ENCODE data around the gene EHD1.

EHD1 gene

DNA sequence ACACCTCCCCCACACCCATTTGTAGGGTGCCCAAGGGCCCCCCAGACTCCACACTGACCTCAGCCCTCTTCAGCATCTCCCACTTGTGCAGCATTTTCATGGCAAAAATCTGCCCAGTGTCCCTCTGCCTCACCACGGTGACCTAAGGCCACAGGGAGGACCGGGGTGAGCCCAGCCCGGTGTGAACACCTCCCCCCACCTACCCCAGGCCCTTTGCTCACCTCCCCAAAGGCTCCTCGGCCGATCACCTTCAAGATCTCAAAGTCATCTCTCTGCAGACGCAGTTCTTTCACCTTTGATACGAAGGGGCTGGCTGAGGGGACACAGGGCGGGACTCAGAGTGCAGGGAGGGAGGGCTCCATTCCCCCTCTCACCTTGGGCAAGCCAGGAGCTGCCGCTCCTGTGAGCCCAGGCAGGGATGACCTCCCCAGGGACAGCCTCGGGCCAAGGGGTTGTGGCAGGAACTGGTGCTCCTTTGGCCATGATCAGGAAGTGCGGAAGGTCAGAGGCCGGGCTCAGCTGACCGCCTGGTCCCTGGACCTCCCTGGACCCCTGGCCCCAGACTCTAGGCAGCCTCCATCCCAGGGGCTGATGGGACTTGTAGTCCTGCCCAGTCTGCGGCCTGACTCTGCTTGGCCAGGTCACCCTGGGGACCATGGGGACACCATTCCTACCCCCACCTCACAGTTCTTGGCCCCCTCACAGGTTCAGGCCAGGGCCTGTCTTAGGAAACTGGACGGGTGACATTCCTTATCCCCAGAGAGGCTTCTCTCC lies 36.6 kb downstream of the EHD1 start:
- DNase-seq = no peak

- DNase-seq = no peak
These were observed 38.3 kb downstream of the EHD1 start for GRCh38 chr11:64839887-64840782.

DNA sequence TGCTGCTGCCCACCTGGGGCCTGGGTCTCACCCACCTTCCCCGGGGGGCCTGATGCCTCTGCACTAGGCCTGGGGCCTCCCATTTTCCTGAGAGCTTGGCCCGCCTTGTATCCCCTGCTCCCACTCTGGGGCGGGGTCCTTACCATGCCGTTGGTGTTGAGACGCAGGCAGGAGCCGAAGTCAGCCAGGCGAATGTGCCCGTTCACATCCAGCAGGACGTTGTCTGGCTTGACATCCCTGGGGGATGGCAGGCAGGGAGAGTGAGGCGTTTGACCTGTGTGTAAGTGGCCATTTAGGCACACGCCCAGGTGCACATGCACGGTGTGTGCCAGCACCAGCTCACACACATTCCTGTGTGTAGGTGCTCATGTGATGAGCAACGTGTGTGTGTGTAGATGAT lies 39.1 kb downstream of the EHD1 start:
- DNase-seq = no peak

DNA sequence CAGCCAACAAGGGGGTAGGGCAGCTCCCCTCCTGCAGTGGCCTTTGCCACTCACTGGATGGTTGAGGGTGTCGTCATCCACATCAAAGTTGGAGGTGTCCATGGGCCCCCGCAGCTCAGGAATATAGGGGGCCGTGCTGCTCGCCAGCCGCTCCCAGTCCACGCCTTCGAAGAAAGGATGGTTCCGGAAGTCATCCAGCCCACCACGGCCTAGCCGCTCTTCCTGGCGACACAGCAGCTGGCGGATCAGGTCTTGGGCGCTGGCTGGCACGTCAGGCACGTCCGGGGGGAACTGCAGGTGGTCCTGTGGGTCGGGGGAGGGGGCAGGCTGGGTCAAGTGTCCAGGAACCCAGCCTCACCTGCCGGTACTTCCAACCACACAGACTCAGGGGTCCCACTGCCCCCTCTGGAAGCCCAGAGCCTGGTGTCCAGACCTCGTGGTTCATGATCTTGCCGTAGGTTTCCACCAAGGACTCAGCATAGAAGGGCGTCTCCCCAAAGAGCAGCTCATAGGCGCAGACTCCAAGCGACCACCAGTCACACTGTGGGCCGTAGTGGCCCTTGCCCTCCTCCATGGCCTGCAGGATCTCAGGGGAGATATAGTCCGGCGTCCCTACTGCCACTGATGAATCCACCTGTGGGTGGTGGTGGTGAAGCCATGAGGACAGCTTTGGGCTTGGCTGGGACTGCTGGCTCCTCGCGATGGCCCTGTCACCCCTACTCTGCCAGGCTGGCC lies 39.7 kb downstream of the EHD1 start:
- DNase-seq = no peak

DNA sequence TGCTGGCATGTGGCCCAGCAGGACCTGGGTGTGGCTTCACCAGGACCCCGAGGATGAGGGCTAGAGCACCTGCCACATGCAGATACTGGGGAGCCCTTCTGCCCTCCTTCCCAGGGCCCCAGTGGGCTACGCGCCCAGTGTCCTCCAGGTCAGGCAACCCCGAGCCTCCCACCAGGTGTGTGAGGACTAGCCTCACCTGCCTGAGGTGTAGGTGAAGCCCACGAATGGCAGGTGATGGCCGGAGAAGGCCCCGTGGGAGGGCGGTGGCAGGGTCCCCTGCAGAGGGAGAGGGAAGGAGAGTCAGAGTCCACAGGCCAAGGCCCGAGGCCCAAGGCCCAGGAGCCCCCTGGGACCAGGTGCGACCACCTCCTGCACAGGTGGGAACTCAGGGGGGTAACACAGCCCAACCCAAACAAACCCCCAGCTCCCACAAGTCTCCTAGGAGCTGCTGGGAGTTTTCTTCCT lies 40.5 kb downstream of the EHD1 start:
- no peak for DNase-seq

- no peak for DNase-seq
These were observed 41.9 kb downstream of the EHD1 start for GRCh38 chr11:64836448-64837072.

GRCh38 chr11:64835616-64836447 lies 42.6 kb downstream of the EHD1 start:
- DNase-seq = no peak

GRCh38 chr11:64834723-64835615 lies 43.5 kb downstream of the EHD1 start:
- DNase-seq = no peak

GRCh38 chr11:64834031-64834722 lies 44.2 kb downstream of the EHD1 start:
- no peak for DNase-seq

GRCh38 chr11:64833509-64833908 lies 44.9 kb downstream of the EHD1 start:
- no peak for DNase-seq

- DNase-seq = no peak
These were observed 45.3 kb downstream of the EHD1 start for GRCh38 chr11:64833198-64833502.

DNA sequence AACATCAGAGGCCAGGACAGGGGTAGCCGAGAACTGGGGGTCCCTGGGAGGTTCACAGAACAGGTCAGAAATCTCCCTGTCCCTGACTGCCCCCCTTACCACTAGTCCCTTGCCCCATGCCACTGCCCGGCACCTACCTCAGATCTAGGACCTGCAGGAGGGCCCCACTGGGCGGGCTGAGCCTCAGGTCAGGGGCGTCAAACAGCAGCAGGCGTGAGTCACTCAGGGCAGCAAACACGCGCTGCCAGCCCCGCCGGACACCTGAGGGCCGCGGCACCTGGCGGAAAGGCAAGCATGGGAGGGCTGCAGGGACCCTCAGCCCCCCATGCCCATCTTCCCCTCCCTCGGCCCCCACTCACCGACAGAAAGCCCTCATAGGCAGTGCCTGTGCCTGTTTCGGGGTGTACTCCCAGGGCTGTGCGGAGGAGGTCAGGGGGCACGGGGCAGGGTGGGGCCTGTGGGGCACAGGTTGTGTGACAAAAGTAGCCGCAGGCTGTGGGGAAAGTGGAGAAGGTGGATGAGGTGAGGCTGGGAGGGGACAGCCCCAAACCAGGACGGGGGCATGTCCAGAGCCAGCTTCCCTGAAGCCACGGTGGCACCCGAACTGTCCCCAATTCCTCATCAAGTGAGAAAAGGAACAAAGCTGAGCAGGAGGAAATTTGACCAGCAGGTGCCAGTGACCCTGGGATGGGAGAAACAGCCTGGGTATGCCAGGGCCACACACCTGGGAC lies 45.8 kb downstream of the EHD1 start:
- DNase-seq = no peak

- no peak for DNase-seq
These were observed 47.0 kb downstream of the EHD1 start for GRCh38 chr11:64831411-64831891.

DNA sequence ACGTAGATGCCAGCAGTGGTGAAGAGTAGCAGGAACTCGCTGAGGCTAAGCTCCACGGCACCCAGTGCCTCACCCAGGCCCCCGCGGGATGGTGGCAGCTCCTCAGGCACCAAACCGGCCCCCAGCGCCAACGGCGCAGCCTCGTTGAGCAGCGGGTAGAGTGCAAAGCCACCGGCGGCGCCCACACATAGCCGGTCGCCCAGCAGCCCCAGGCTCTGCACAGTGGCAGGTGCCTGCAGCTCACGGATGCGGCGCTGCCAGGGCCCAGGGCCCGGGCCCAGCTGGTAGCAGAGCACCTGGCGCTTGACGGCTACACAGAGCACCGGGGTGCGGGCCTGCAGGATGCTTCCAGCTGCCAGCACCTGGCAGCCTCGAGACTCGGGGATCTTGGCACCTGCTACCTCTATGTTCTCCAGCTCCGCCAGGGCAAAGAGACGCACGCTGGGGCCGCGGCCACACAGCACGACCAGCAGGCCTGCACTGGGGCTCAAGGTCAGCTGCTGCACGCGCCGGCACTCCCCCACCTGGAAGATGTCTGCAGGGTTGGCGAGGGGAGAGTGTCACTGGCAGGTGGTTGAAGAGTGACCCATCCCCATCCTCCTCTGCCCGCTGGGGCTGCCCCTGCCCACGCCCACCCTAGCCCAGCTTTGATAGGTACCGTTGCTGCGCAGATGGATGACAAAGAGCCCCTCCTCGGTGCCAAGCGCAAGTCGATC lies 48.7 kb downstream of the EHD1 start:
- no peak for DNase-seq

DNA sequence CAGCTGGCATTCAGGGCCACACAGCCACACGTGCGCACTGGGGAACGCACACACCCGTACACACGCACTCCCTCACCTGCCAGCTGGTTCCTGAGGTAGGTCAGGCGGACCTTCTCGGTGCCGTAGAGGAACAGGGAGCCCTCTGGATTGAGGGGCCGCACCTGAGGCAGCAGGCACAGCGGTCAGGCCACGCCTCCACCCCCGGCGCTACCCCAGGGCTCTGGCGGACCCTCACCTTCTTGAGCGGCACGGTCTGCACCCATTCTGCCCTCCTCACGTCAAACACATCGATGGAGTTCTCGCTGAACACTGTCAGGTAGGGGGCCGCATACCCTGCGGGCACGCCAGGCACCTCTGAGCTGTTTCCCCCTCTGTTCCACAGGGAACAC lies 51.0 kb downstream of the EHD1 start:
- DNase-seq = no peak

- no peak for DNase-seq
These were observed 51.6 kb downstream of the EHD1 start for GRCh38 chr11:64826578-64827450.

GRCh38 chr11:64826062-64826461 lies 52.4 kb downstream of the EHD1 start:
- no peak for DNase-seq
